K562 (cell line): ENCODE results near the gene SPDEF. TPM values are rescaled to one million over a fixed set of nuclear protein-coding genes. Genes with fewer than 3 reads are reported as not detected.

ENCODE experiments used
- AFF4 ChIP-seq: sonication (generic); formaldehyde crosslinking; IDR thresholded peaks from 2 replicates; pipeline ENCODE4 v1.8.0; 2023; ENCODE audit warnings: mild to moderate bottlenecking, missing genetic modification reagents
- CHD7 ChIP-seq: fragments of 200-600 bp; sonication (generic); IDR thresholded peaks from one replicate; pipeline ENCODE4 v1.6.1; 2012; ENCODE audit warnings: mild to moderate bottlenecking, low read depth, low read length, inconsistent platforms
- ELK1 ChIP-seq: sonication (generic); formaldehyde crosslinking; IDR thresholded peaks from 2 replicates; pipeline ENCODE4 v1.8.1; 2022; ENCODE audit warnings: missing genetic modification reagents
- NCOA1 ChIP-seq: fragments of 450-650 bp; IDR thresholded peaks from 2 replicates; pipeline ENCODE4 v1.6.1; 2016; ENCODE audit warnings: low read depth
- NFIX ChIP-seq: fragments of 250-450 bp; sonication (Bioruptor Pico); IDR thresholded peaks from 2 replicates; pipeline ENCODE4 v1.4.0; 2020; ENCODE audit warnings: low read depth, mild to moderate bottlenecking, moderate library complexity
- TAF15 ChIP-seq: fragments of 200-400 bp; formaldehyde crosslinking; IDR thresholded peaks from 2 replicates; pipeline ENCODE4 v1.6.1; 2017; ENCODE audit warnings: mild to moderate bottlenecking, low read depth, low read length, moderate library complexity
- ZNF408 ChIP-seq: fragments of 250-450 bp; sonication (Bioruptor Pico); IDR thresholded peaks from 2 replicates; pipeline ENCODE4 v1.4.0; 2020; ENCODE audit warnings: low read depth, mild to moderate bottlenecking, moderate library complexity
- ZNF695 ChIP-seq: fragments of 450-650 bp; formaldehyde crosslinking; IDR thresholded peaks from 2 replicates; pipeline ENCODE4 v1.4.0; 2020; ENCODE audit warnings: mild to moderate bottlenecking, moderate library complexity
- polyA plus RNA-seq, 8 experiments: library from polyadenylated mRNA; depleted of rRNA in 4 of 8; stranded (reverse) in 5 of 8; unstranded in 3 of 8; fragments of >200 nt; fragmentation: Nextera tagmentation in 2 of 8; fragmentation: Illumina TruSeq in 1 of 8; extraction: Ambion mirVana in 2 of 8; extraction: Trizol in 1 of 8; gene quantifications; 2 replicates each; pipeline versions ENCODE4 v1.2.1 to v1.2.3, GENCODE V29; 2011 to 2014; ENCODE audit warnings: inconsistent platforms in 1 of 8, missing spikeins in 1 of 8
- total RNA-seq, 7 experiments: library from RNA; depleted of rRNA in 6 of 7; stranded (reverse); fragments of >200 nt in 6 of 7; fragmentation: Illumina TruSeq in 2 of 7; extraction: Trizol in 2 of 7; gene quantifications; 2 replicates each; pipeline versions ENCODE4 v1.2.1 to v1.2.3, GENCODE V29; 2011 to 2021; ENCODE audit warnings: low replicate concordance in 1 of 7

Gene SPDEF
- total and polyA plus RNA-seq, 9 of the 15 experiments (the other 6 are each of a cell fraction or from before 2014, with no cell fraction given) = 0.04 to 0.12 (median 0.11) TPM; not detected in 5

DNA sequence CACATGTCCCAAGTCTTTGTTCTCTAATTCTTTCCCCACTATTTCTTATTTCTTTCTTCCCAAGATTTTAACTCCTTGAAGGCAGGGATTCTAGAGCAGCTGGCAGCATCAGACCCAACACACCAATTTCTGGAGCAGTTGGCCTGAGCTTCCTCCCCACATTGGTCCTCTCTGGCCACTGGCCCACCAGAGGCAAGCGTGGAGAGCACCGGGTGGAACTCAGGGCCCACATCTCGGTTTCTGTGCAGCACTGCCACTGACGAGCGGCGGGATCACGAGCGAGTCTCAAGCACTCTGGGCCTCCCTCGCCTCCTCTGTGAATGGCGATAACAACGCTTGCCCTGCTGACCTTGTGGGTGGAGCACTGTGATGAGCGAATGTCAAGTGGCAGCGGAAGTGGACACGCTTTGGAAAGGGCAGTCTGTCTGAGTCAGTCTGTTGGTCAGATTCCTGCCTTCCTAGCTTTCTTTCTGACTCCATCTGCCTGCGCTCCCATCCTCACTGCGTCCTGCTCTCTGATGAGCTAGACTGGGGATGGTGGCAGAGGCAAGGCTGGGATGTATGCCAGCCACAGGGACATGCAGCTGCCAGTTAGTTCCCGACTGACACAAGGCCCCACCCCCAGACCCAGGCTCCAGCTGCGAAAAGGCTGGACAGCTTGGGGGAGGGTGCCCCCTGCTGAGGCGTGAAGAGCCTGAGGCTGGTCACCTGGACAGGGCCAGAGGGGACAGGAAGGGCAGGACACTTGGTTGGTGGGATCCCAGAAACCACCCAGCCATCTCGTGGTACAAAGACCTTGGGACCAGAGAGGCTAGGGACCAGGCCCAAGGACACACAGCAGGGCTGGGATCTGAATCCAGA lies 4.5 kb upstream of the SPDEF start (continued):
- no peak for TF ChIP-seq CHD7
- TF ChIP-seq AFF4 (CRISPR knock-in tag) = peak; percentile 84; the same call in 1 of the 2 replicates
- TF ChIP-seq TAF15 = no peak
- TF ChIP-seq ZNF695 (CRISPR knock-in tag) = no peak
- peak; percentile 78; the same call in 1 of the 2 replicates for TF ChIP-seq NCOA1
- TF ChIP-seq ELK1 (CRISPR knock-in tag) = no peak
- no peak for TF ChIP-seq NFIX (CRISPR knock-in tag)
- no peak for TF ChIP-seq ZNF408
